ENCODE results near the gene SFMBT1. TPM values are rescaled to one million over a fixed set of nuclear protein-coding genes. Genes with fewer than 3 reads are reported as not detected.

SFMBT1 gene
- total and polyA plus RNA-seq, 9 of the 15 experiments (the other 6 are each of a cell fraction or from before 2014, with no cell fraction given): 0.76 to 6.6 (median 3.6) TPM

DNA sequence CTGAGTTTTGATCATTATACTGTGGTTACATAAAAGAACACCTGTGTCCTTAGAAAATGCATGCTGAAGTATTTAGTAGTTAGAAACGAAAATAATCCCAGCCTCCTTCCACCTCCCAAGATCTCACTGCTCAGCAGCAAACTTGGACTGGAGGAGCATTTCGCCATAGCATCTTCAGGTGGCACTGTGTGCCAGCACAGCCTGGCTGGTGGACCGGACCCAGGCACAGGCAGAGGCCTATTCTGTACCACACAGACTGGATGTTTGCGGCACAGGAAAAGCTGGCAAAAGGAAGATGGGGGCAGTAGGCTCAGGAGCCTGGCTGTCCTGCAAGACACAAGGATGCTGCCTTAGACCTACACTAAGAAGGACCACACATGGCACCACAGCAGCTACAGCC is 158.7 kb downstream of the SFMBT1 start (continued):
- no peak for TF ChIP-seq CAMTA2 (CRISPR knock-in tag; conservative IDR thresholded peaks at IDR 0.05)

DNA sequence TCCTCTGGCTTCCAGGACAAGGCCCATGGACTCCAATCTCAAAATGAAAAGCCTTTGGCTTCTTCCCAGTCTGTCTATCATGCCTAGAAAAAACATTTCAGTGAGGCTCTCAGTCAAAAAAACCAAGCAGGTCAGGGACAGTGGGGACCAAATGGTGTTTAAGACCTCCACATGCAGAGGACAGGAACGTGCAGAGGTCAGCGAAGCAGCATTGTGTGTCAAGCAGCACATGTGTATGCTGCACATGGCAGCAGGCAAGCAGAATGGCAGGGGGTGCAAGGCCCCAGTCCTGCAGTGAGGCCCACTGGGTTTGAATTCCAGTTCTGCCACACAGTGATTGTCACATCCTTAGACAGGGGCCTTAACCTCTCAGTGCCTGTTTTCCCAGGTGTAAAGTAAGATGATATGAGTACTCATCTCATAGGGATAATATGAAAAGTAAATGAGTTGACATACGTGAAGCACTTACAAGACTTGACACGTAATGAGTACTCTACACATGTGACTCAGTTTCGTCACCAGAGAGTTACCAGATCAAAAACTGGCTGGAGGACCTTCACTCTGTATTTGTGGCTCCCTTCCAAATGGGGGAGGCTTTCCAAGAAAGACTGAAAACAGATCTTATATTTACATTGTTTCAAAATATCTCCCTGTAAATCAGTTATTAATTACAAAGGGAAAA is 159.7 kb downstream of the SFMBT1 start:
- Histone ChIP-seq H3K4me3 (no peak overlapping the region), H2AFZ (ENCODE audit: low read depth, low read length) (no peak overlapping the region), H3K27me3 (ENCODE audit: control insufficient read depth in 2 of 2, insufficient read depth in 2 of 2, low read length in 2 of 2) (no peaks in the 10 kb centered on the region), H3K79me2 (ENCODE audit: control insufficient read depth, insufficient read depth, low read length) (no peaks in the 10 kb centered on the region), H3K36me3 (ENCODE audit: control insufficient read depth, insufficient read depth, low read length) (no peaks in the 10 kb centered on the region), H4K20me1 (replicated peaks; ENCODE audit: control insufficient read depth, insufficient read depth, low read length) (no peaks in the 10 kb centered on the region), H3K27ac (ENCODE audit: extremely low read depth, low read depth, low read length) (no peak overlapping the region), H3K9ac (ENCODE audit: insufficient read depth in 1 of 2, low read depth in 2 of 2, low read length in 2 of 2) (no peak overlapping the region), H3K4me1 (replicated peaks in 1 of 2; ENCODE audit: control insufficient read depth in 2 of 2, insufficient read depth in 2 of 2, low read length in 2 of 2) (no peaks in the 10 kb centered on the region), H3K9me3 (replicated peaks; ENCODE audit: control insufficient read depth, insufficient read depth, low read depth, low read length) (no peaks in the 10 kb centered on the region), H3K4me2 (ENCODE audit: insufficient read depth, low read length) (no peak overlapping the region), H3K9me1 (ENCODE audit: control insufficient read depth, insufficient read depth, low read length) (no peaks in the 10 kb centered on the region)
- 84% methylated on average over 3 of the region's 5 CpGs for WGBS (ENCODE audit: insufficient coverage, low coverage, missing lambda C conversion rate)
- ChIA-PET CTCF (ENCODE audit: low intra/inter-chr PET ratio) (no interaction called here), POLR2A (no interaction called here)
- no peak for FAIRE-seq
- ATAC-seq: no peak
- in situ Hi-C loops (cut with MboI) (no loop called here), intact Hi-C loops (cut with micrococcal nuclease) (no loop called here)
- no TSS peak for BruUV-seq (replicated peaks)
- DNase-seq (ENCODE audit: extremely low read depth in 1 of 4, low spot score in 3 of 4): no peak
- no peak for TF ChIP-seq SMAD2 (IDR thresholded peaks at IDR 0.05; ENCODE audit: low read depth, low read length)
- TF ChIP-seq, protein P1, sequence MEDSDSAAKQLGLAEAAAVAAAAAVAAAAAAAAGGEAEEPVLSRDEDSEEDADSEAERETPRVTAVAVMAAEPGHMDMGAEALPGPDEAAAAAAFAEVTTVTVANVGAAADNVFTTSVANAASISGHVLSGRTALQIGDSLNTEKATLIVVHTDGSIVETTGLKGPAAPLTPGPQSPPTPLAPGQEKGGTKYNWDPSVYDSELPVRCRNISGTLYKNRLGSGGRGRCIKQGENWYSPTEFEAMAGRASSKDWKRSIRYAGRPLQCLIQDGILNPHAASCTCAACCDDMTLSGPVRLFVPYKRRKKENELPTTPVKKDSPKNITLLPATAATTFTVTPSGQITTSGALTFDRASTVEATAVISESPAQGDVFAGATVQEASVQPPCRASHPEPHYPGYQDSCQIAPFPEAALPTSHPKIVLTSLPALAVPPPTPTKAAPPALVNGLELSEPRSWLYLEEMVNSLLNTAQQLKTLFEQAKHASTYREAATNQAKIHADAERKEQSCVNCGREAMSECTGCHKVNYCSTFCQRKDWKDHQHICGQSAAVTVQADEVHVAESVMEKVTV (CRISPR knock-in tag; IDR thresholded peaks at IDR 0.05): no peak
- no peak for TF ChIP-seq DIDO1 (tag; IDR thresholded peaks at IDR 0.05; ENCODE audit: low read depth)
- TF ChIP-seq THRB (CRISPR knock-in tag; conservative IDR thresholded peaks at IDR 0.05): no peak
- TF ChIP-seq NFXL1 (CRISPR knock-in tag; IDR thresholded peaks at IDR 0.05): no peak
- TF ChIP-seq ZNF668 (CRISPR knock-in tag; IDR thresholded peaks at IDR 0.05): no peak

All from K562 (cell line).